GM19452 (cell line): ENCODE measurements around the gene NDN.

Source experiments
- ATAC-seq: cut with Tn5 transposase; IDR thresholded peaks from one replicate; pipeline ENCODE4 v1.9.1; 2021; ENCODE audit not compliant: unreplicated experiment

The NDN gene

DNA sequence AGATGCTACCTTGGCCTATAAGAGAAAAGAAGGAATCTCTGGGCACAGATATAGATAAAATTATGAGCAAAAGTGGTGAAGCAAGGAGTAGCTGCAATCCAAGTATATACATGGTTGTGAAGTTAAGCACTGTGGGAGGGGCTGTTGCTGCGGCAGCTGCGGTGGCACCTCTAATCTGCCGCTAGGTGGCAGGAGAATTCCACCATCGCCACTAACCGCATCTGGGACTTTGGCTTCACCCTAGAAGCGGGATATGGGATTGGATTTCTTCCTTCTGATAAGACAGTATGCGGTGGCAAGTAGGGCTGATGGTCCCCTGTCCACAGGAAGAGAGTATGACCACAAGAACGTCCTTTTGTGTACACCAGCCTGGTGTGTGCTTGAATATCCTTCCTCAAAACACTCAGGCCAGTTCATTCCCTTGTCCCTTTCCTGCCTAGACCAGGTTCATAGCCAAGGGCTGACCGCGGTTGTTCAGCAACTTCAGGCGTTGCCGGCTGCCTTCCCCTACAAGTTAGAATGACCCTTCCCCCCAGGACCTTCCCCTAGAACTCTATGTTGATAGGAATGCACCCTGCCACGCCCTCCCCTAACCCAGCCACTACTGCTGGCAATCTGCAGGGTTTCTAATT, 44.6 kb downstream of the NDN start:
- no peak for ATAC-seq
